Mucosa of rectum (tissue), 2 donors: ENCODE measurements around the gene PARP11.

ENCODE experiments used
- H3K27ac ChIP-seq, 2 donors: one replicate each; pipeline ENCODE4 v1.7.0; 2013; ENCODE audit warnings: inconsistent platforms in 2 of 2, low read depth in 2 of 2, low read length in 2 of 2
- H3K27me3 ChIP-seq, 2 donors: one replicate each; pipeline ENCODE4 v1.7.0; 2013; ENCODE audit warnings: low read length in 2 of 2; ENCODE audit not compliant: control insufficient read depth in 2 of 2, insufficient read depth in 2 of 2
- H3K36me3 ChIP-seq, 2 donors: one replicate each; pipeline ENCODE4 v1.7.0; 2013; ENCODE audit warnings: low read length in 2 of 2; ENCODE audit not compliant: control insufficient read depth in 2 of 2, insufficient read depth in 2 of 2
- H3K4me1 ChIP-seq, 2 donors: one replicate each; pipeline ENCODE4 v1.7.0; 2013; ENCODE audit warnings: low read length in 2 of 2, mild to moderate bottlenecking in 1 of 2; ENCODE audit not compliant: control insufficient read depth in 2 of 2, insufficient read depth in 2 of 2
- H3K4me3 ChIP-seq, 2 donors: one replicate each; pipeline ENCODE4 v1.7.0; 2013; ENCODE audit warnings: low read length in 2 of 2
- H3K9ac ChIP-seq, 2 donors: one replicate each; pipeline ENCODE4 v1.7.0; 2013; ENCODE audit warnings: low read length in 2 of 2, low read depth in 1 of 2, mild to moderate bottlenecking in 1 of 2
- H3K9me3 ChIP-seq, 2 donors: one replicate each; pipeline ENCODE4 v1.7.0; 2013; ENCODE audit warnings: low read length in 2 of 2; ENCODE audit not compliant: control insufficient read depth in 2 of 2
- donor health status: healthy.
- donor health status: Normal muscosa, but diverticular disease.

PARP11 gene

DNA sequence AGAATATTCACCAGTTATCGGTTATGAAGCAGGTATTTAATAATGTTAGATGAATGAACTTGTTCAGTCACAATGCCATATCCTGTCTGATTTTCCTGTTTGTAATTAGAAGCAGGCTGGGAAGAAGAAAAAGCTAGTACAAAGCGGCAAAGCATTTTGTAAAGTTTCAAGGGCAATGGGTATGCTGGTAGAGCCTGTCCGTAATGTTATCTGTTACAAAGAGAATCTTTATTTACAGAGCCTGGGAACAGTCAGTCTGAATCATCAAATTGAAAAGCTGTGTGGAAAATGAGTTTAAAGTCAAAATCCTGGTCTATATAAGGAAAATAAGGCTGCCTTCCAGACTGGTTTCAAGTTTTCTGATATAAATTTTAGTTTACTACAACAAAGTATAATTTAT is 40.5 kb downstream of the PARP11 start:
- no peaks in the 10 kb centered on the region for H3K36me3 ChIP-seq
- no peaks in the 10 kb centered on the region for H3K4me1 ChIP-seq
- H3K27ac ChIP-seq, result no peak overlapping the region
- H3K9me3 ChIP-seq, result no peaks in the 10 kb centered on the region
- H3K9ac ChIP-seq, result no peak overlapping the region
- no peaks in the 10 kb centered on the region for H3K27me3 ChIP-seq
- H3K4me3 ChIP-seq, result no peak overlapping the region

DNA sequence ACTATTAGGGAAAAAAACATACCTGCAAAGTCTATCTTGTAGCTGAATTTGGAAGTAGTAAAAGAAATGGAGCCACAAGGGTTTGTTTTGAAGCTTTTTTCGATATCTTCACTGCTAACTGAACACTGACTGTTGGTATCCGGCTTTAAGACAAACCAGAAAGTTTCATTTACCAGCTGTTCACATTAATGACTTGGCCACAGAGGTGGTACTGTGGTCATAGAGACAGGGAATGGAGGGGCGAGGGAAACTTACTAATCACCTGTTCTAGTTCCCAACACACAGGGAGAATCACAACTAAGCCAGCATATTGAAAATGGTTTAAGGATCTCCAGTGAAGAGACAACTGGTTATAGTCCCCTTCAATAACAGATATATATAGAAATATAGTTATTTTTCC is 44.3 kb downstream of the PARP11 start:
- H3K4me3 ChIP-seq, result no peak overlapping the region
- H3K27ac ChIP-seq, result no peak overlapping the region
- H3K27me3 ChIP-seq, result no peaks in the 10 kb centered on the region
- peaks cover 4 to 5% of the 10 kb centered on the region in 2 donors for H3K36me3 ChIP-seq
- no peaks in the 10 kb centered on the region for H3K4me1 ChIP-seq
- H3K9ac ChIP-seq, result no peak overlapping the region
- H3K9me3 ChIP-seq, result no peaks in the 10 kb centered on the region

- peaks cover 4 to 5% of the 10 kb centered on the region in 2 donors for H3K36me3 ChIP-seq
- H3K4me3 ChIP-seq, result no peak overlapping the region
- H3K4me1 ChIP-seq, result no peaks in the 10 kb centered on the region
- H3K27me3 ChIP-seq, result no peaks in the 10 kb centered on the region
- H3K9me3 ChIP-seq, result no peaks in the 10 kb centered on the region
- H3K27ac ChIP-seq, result no peak overlapping the region
- H3K9ac ChIP-seq, result no peak overlapping the region
These were observed 45.7 kb downstream of the PARP11 start for GRCh38 chr12:3827301-3828000.

DNA sequence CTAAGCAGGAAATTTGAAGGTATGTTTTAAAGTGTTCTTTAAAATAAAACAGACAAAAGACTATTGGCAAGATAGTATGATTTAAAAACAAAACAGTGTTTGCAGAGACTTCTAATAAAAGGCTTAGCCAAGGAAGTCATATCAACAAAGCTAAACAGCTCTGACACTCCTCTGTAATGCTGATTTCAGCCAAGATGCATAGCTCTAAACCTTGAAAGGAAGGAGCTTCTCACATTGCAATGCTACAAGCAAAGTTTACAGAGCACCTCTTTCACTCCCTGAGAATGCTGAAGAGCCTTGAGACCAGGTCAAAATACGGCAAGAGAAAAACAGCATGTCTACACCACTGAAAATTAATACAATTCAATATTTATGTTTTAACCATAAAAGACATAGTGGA is 51.8 kb downstream of the PARP11 start:
- H3K36me3 ChIP-seq, result peaks cover 5 to 9% of the 10 kb centered on the region in 2 donors
- H3K9me3 ChIP-seq, result no peaks in the 10 kb centered on the region
- H3K27me3 ChIP-seq, result no peaks in the 10 kb centered on the region
- H3K4me1 ChIP-seq, result no peaks in the 10 kb centered on the region
- no peak overlapping the region for H3K4me3 ChIP-seq
- H3K9ac ChIP-seq, result no peak overlapping the region
- no peak overlapping the region for H3K27ac ChIP-seq

- Histone ChIP-seq H3K9me3 (no peaks in the 10 kb centered on the region), H3K9ac (no peak overlapping the region), H3K4me1 (no peaks in the 10 kb centered on the region), H3K4me3 (no peak overlapping the region), H3K27me3 (no peaks in the 10 kb centered on the region), H3K36me3 (peaks cover 0 to 6% of the 10 kb centered on the region in 2 donors), H3K27ac (no peak overlapping the region)
These were observed 53.1 kb downstream of the PARP11 start for GRCh38 chr12:3820122-3820521.

DNA sequence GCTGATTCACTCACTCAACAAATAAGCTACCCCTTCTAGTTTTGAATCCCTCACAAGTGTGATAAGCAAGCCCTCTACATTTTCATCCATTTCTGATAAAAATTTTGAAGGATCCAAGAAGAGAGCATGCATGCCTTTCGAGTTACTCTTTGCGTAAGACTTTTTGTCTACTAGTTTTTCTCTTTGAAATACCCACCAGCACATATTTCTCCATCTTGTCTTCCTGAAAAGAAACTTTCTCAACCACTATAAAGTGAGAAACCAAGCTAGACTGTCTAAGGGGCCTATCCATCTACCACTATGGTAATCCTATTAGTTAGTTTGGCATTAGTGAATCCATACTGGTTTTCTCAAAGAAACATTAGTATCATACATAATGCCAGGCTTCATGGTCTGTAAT is 56.9 kb downstream of the PARP11 start:
- H3K9ac ChIP-seq, result no peak overlapping the region
- H3K4me1 ChIP-seq, result no peaks in the 10 kb centered on the region
- peaks cover 1 to 4% of the 10 kb centered on the region in 2 donors for H3K36me3 ChIP-seq
- H3K9me3 ChIP-seq, result no peaks in the 10 kb centered on the region
- H3K27ac ChIP-seq, result no peak overlapping the region
- H3K27me3 ChIP-seq, result no peaks in the 10 kb centered on the region
- no peak overlapping the region for H3K4me3 ChIP-seq

DNA sequence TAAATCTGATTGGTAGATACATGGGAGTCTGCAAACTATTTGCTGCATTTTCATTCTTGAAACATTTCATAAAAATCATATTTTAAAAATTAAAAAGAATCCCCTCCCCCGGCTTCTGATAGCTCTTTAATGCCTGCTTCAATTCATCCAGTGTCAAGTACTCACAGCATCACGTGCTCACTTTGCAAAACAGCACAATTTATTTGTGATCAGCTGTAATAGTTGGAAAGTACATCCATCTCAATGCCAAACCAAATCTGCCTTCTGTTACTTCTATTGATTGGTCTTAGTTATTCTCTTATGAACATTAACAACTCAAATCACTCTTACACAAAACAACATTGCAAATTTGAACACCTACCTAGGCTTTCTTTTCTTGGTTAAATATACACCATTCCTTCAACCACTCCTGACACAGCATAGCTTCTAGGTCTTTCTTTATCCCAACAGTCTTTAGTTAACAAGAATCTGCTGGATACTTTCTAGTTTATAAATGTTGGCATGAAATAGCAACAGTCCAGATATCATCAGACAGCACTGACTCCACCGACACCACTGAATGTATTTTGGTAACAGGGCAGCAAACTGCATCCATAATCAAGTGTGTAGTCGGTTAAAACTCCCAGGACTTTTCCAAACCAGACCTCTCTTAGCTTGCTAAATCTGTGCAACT is 58.0 kb downstream of the PARP11 start:
- Histone ChIP-seq H3K9me3 (no peaks in the 10 kb centered on the region), H3K4me3 (no peak overlapping the region), H3K27me3 (no peaks in the 10 kb centered on the region), H3K27ac (no peak overlapping the region), H3K9ac (no peak overlapping the region), H3K36me3 (peaks cover 0 to 4% of the 10 kb centered on the region in 2 donors), H3K4me1 (no peaks in the 10 kb centered on the region)

DNA sequence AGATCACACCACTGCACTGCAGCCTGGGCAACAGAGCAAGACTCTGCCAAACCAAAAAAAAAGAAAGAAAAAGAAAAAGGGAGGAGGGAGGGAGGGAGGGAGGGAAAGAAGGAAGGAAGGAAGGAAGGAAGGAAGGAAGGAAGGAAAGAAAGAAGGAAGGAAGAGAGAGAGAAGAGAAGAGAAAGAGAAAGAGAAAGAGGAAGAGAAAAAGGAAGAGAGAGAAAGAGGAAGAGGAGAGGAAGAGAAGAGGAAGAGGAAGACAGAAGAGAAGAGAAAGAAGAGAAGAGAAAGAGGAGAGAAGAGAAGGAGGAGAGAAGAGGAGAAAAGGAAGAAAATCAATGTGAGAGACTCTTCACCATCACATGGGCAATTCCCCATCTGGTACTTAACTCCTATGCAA is 62.7 kb downstream of the PARP11 start:
- H3K36me3 ChIP-seq, result peaks cover 0 to 4% of the 10 kb centered on the region in 2 donors

DNA sequence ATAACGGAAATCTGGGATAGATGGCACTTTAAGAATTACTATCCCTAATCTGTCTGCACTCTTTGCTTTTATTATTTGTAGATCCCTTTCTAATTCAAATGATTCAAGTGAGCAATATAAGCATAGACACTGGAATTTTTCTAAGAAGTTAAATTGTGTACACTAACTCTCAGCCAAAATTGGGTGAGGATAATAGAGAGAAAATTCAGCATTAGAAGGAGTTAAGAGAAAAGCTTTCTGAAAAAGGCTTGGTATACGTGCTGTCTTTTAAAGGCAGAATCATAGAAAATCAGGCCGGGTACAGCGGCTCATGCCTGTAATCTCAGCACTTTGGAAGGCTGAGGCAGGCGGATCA is 63.2 kb downstream of the PARP11 start:
- Histone ChIP-seq H3K27ac (no peak overlapping the region), H3K27me3 (no peaks in the 10 kb centered on the region), H3K4me1 (no peaks in the 10 kb centered on the region), H3K9me3 (no peaks in the 10 kb centered on the region), H3K4me3 (no peak overlapping the region), H3K36me3 (peaks cover 0 to 4% of the 10 kb centered on the region in 2 donors), H3K9ac (no peak overlapping the region)

More for the DNA sequence above, 62.7 kb downstream of the PARP11 start:
- Histone ChIP-seq H3K9ac (no peak overlapping the region), H3K4me1 (no peaks in the 10 kb centered on the region), H3K9me3 (no peaks in the 10 kb centered on the region), H3K27me3 (no peaks in the 10 kb centered on the region), H3K27ac (no peak overlapping the region), H3K4me3 (no peak overlapping the region)

GRCh38 chr12:3809357-3810015 is 63.7 kb downstream of the PARP11 start:
- Histone ChIP-seq H3K4me1 (no peaks in the 10 kb centered on the region), H3K36me3 (peaks cover 0 to 4% of the 10 kb centered on the region in 2 donors)

More at GRCh38 chr12:3809357-3810015, 63.7 kb downstream of the PARP11 start:
- no peak overlapping the region for H3K9ac ChIP-seq
- no peaks in the 10 kb centered on the region for H3K9me3 ChIP-seq
- no peak overlapping the region for H3K4me3 ChIP-seq
- no peak overlapping the region for H3K27ac ChIP-seq
- H3K27me3 ChIP-seq, result no peaks in the 10 kb centered on the region
